GM12865 (cell line): ENCODE data around the gene EXOC4.

Experiments used
- DNase-seq: peaks from one replicate; pipeline ENCODE4 v3.0.0; 2010; ENCODE audit warnings: low read depth
- H3K4me3 ChIP-seq: 2 replicates; pipeline ENCODE4 v1.5.1; 2011; ENCODE audit warnings: mild to moderate bottlenecking, low read depth, low read length, control low read depth
- TF ChIP-seq, protein P1 (sequence below): IDR thresholded peaks from 2 replicates; pipeline ENCODE4 v1.5.1; 2011; ENCODE audit warnings: low read length, control low read depth, low read depth, inconsistent platforms; ENCODE audit not compliant: insufficient read depth; ENCODE audit errors: missing control alignments

The EXOC4 gene

DNA sequence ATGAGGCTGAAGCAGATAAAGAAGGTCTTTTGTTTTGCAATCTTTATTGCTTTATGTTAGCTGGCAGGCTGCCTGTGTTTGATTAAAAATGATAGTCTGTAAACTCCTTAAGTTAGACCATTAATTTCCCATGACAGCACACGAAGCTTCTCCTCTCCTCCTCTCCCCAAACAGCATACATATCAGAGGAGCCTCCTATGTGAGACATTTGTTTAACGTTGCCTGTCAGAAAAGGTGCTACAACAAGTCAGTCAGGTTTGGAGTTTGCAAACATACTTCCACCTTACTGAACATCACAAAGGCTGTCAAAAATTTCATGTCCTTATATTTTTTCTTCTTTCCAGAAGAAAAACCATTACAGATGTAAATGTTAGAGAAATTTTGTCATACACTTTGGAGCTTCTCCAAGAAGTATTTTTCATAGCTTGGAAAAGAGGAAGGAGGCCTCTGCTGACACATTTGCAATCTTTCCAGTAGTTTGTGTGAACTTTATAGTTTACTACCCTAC is 393.1 kb downstream of the EXOC4 start:
- TF ChIP-seq, protein P1, sequence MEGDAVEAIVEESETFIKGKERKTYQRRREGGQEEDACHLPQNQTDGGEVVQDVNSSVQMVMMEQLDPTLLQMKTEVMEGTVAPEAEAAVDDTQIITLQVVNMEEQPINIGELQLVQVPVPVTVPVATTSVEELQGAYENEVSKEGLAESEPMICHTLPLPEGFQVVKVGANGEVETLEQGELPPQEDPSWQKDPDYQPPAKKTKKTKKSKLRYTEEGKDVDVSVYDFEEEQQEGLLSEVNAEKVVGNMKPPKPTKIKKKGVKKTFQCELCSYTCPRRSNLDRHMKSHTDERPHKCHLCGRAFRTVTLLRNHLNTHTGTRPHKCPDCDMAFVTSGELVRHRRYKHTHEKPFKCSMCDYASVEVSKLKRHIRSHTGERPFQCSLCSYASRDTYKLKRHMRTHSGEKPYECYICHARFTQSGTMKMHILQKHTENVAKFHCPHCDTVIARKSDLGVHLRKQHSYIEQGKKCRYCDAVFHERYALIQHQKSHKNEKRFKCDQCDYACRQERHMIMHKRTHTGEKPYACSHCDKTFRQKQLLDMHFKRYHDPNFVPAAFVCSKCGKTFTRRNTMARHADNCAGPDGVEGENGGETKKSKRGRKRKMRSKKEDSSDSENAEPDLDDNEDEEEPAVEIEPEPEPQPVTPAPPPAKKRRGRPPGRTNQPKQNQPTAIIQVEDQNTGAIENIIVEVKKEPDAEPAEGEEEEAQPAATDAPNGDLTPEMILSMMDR, result no peak
- no peak for DNase-seq
- no peak overlapping the region for H3K4me3 ChIP-seq

DNA sequence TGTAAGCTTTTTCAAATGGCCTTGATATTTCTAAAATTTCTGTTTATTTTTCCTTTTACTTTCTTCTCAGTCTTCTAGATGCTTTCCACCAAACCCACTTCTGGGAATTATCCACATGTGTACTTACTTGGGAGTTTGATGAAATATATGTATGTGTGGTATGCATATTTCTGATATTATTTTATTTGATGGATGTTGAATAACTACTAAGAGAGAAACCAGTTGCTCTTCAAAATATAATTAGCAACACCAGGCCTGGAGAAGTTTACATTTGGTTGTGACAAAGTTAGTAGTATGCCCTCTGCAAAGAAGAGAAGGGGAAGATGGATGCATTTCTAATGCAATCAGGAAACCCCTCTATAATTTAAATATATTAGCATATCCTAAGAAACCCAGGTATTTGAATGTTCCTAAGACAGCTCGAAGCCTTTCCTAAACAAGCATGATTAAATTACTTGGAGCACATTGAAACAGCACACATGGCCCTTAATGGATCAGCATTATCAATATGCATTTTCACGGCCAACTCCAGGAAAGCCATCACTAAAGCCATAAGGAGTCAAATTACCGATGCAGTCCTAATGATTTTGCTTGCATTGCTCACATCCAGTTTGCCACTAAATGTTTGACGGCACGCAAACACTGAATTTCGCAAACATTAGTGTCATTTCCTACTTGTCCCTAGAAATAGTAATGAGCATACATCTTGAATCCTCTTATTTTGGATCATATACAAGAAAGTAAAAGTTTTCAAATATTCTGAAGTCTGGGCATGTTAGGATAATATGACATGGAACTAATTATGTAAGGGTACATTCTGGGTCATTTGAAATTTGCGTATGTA is 393.8 kb downstream of the EXOC4 start:
- no peak for DNase-seq
- TF ChIP-seq, protein P1, result no peak
- no peak overlapping the region for H3K4me3 ChIP-seq

DNA sequence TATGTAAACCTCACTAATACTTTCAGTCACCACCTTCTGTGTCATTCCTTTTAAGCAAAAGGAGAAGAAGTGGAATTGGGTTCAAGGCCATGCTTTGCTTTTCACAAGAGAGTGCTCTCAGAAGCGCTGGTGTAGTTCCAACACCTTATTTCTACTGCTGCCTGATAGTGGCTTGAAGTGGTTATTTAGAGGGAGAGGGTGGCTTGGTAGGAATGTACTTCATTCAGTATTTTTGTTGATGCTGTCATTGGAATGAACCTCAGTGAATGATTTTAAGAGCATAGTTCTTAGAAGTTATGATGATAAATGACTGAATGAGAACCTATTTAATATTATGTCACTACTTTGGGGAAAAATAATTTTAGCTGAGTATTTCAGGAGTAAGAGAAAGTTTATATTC is 396.7 kb downstream of the EXOC4 start:
- DNase-seq, result no peak
- no peak overlapping the region for H3K4me3 ChIP-seq

DNA sequence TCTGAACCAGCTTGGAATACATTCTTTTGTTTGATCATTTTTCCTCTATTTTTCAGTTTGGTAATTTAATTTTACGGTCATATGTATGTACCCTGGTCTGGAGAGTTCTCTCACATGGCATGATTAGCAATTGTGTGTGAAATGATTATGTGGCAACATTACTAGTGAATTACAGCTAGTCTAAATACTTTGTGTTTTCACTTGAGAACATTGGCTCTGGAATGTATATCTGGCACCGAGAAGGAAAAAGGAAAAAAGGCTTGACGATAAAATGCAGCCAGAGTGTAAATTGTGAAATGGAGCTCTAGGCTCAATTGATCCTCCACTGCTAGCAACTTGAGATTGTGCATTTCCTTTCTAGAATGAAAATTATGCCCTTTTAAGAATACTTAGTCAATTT is 397.2 kb downstream of the EXOC4 start:
- TF ChIP-seq, protein P1, result no peak
- no peak overlapping the region for H3K4me3 ChIP-seq
- no peak for DNase-seq

More for the DNA sequence above, 396.7 kb downstream of the EXOC4 start:
- TF ChIP-seq, protein P1, result no peak

DNA sequence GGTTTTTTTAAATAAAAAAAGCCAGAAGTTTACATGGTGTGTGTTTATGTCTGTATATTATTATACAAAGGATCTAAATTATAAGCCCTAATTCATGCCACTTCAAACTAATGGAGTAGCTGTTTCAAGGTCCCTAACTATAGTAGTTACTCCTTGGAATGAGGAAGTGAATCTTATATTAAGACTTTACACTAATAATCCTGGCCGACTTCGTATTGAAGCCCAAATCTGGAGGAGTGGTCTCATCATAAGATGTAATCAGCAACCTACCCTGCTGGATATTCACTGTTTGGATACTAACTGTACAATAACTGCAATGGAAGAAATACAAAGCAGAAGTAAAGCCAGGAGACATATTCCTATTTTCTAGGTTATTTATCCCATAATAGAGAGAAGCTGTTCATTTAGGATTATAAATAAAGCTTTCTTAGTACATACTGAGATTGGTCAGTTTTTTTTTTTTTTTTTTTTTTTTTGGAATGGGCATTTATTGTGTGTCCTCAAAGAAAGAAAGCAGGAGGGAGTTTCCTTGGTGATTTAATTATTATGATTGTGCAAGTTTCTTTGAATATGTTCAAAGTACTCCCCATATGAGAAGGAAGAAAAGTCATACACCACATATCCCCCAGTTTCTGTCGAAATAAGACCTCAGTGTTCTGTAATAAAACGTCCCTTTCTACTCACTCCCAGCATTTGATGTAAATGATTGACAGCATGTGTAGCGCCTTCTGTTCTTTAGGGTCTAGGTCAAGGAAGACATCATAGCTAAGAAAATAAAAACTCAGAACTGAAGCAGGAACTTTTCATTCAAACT is 397.8 kb downstream of the EXOC4 start:
- DNase-seq, result no peak

DNA sequence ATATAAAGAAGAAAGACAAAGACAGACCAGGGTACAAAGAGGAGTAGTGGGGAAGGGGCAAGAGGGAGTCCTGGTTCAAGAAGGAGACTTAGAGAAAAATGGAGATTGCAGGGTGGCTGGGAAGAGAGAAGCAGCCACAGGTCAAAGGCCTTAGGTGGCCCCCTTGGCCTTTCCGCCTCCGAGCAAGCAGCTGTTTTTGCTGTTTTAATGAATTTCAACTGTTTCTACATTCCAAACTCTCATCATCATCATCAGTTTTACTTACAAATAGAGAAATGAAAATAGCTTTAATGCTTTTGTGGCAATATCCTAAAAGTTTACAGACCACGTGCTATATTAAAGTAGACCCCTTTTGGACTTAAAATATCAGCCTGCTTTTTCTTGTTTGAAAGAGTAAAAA is 399.7 kb downstream of the EXOC4 start:
- no peak overlapping the region for H3K4me3 ChIP-seq
- TF ChIP-seq, protein P1, result no peak
- DNase-seq, result no peak

More for the DNA sequence above, 397.8 kb downstream of the EXOC4 start:
- TF ChIP-seq, protein P1, result no peak
- no peak overlapping the region for H3K4me3 ChIP-seq
